Measurements from ENCODE around the gene TBC1D22A.

DNA sequence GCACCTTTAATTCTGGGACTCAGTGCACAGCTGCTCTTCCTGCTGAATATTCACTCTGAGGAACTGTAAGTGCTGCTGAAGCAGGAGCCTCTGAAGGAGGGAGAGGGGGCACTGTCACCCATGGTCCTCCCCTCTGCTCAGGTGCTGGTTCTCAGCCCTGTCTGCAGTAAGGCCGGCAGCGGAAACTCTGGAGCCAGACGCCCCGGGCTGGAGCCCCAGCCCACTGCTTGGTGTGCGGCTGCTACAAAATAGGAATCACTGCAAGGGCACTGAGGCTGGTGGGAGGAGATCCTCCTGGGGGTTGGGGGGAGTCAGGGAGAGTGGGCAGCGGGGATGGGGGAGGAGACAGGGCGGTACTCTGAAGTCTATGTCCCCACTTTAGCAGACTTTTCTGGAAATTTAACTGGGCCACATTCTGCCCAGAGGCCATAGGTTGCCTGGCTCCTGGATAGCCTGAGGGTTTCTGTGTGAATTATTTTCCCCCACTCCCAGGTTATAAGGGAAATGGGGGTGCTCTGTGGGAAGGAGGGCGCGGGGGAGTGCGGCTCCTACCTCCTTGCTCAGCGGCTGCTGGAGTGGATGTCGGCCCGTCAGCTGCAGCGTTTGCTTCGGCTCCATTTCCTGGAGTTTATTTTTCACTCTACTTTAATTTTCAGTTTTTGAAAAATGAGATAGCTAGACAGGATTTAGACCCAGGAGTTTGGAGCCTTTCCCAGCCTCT, 33.6 kb downstream of the TBC1D22A start:
- TF ChIP-seq CTCF (IDR thresholded peaks at IDR 0.05; ENCODE audit: poor library complexity, severe bottlenecking) (no peak), TAF1 (IDR thresholded peaks at IDR 0.05; ENCODE audit: low read depth) (no peak)
